ENCODE results near the gene KIR2DL4. TPM values are rescaled to one million over a fixed set of nuclear protein-coding genes. Genes with fewer than 3 reads are reported as not detected.
"Not testable (repeated sequence)": the region's sequence is repeated elsewhere in the genome, so short reads cannot be mapped to it uniquely, and the experiment has no call there.

KIR2DL4 gene
- total and polyA plus RNA-seq, 2 donors (not counting 3 experiments of a cell fraction or from before 2014, with no cell fraction given) = not detected

GRCh38 chr19:54814571-54814970 is 11.2 kb downstream of the KIR2DL4 start:
- CTCF ChIA-PET; BruUV-seq (replicated peaks); H3K79me2 ChIP-seq (ENCODE audit: control insufficient read depth, insufficient read depth, low read length); FAIRE-seq; H3K4me2 ChIP-seq (ENCODE audit: insufficient read depth, low read length); POLR2A ChIA-PET; H3K4me1 ChIP-seq (ENCODE audit: control insufficient read depth, extremely low read depth, insufficient read depth, low read length); H4K20me1 ChIP-seq (replicated peaks; ENCODE audit: control insufficient read depth, extremely low read depth, insufficient read depth, low read length); H3K9me3 ChIP-seq (replicated peaks; ENCODE audit: control insufficient read depth, insufficient read depth, low read length); H3K27ac ChIP-seq (ENCODE audit: insufficient read depth, low read depth, low read length); dilution Hi-C loops (cut with MboI; ENCODE audit: extremely low pct_ligation_motif_present, low sequenced_read_pairs); H3K9ac ChIP-seq (replicated peaks; ENCODE audit: extremely low read depth, insufficient read depth, low read length); intact Hi-C loops (cut with micrococcal nuclease); DNase-seq (ENCODE audit: low read depth, low spot score); H3K36me3 ChIP-seq (ENCODE audit: control insufficient read depth in 2 of 2, extremely low read depth in 1 of 2, insufficient read depth in 2 of 2, low read length in 2 of 2); H3K9me1 ChIP-seq (replicated peaks; ENCODE audit: control insufficient read depth, extremely low read depth, insufficient read depth, low read length); H3K27me3 ChIP-seq (ENCODE audit: control insufficient read depth in 2 of 2, insufficient read depth in 2 of 2, low read length in 2 of 2); H3K4me3 ChIP-seq (replicated peaks in 1 of 3; ENCODE audit: insufficient read depth in 1 of 3, low read depth in 1 of 3, low read length in 3 of 3); H2AFZ ChIP-seq (ENCODE audit: low read depth, low read length): not testable (repeated sequence)

DNA sequence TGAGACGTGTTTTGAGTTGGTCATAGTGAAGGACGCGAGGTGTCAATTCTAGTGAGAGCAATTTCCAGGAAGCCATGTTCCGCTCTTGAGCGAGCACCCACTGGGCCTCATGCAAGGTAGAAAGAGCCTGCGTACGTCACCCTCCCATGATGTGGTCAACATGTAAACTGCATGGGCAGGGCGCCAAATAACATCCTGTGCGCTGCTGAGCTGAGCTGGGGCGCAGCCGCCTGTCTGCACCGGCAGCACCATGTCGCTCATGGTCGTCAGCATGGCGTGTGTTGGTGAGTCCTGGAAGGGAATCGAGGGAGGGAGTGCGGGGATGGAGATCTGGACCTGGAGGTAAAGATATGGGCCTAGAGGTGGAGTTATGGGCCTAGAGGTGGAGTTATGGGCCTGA is 12.8 kb downstream of the KIR2DL4 start, which contains the start of gene KIR3DL1:
TSS of gene KIR3DL1 (plus strand) at position 218 of the 400 bp plus-strand sequence.
- H3K9me3 ChIP-seq (replicated peaks; ENCODE audit: control insufficient read depth, insufficient read depth, low read length) = not testable (repeated sequence)

More for the DNA sequence above, 12.8 kb downstream of the KIR2DL4 start, which contains the start of gene KIR3DL1:
- DNase-seq (ENCODE audit: low read depth, low spot score); H3K9ac ChIP-seq (replicated peaks; ENCODE audit: extremely low read depth, insufficient read depth, low read length); CTCF ChIA-PET; H3K9me1 ChIP-seq (replicated peaks; ENCODE audit: control insufficient read depth, extremely low read depth, insufficient read depth, low read length); H3K27ac ChIP-seq (ENCODE audit: insufficient read depth, low read depth, low read length); H3K36me3 ChIP-seq (ENCODE audit: control insufficient read depth in 2 of 2, extremely low read depth in 1 of 2, insufficient read depth in 2 of 2, low read length in 2 of 2); H3K27me3 ChIP-seq (ENCODE audit: control insufficient read depth in 2 of 2, insufficient read depth in 2 of 2, low read length in 2 of 2); H3K4me2 ChIP-seq (ENCODE audit: insufficient read depth, low read length); H3K4me1 ChIP-seq (ENCODE audit: control insufficient read depth, extremely low read depth, insufficient read depth, low read length); H3K4me3 ChIP-seq (replicated peaks in 1 of 3; ENCODE audit: insufficient read depth in 1 of 3, low read depth in 1 of 3, low read length in 3 of 3); POLR2A ChIA-PET; intact Hi-C loops (cut with micrococcal nuclease); H4K20me1 ChIP-seq (replicated peaks; ENCODE audit: control insufficient read depth, extremely low read depth, insufficient read depth, low read length); H3K79me2 ChIP-seq (ENCODE audit: control insufficient read depth, insufficient read depth, low read length); H2AFZ ChIP-seq (ENCODE audit: low read depth, low read length); BruUV-seq (replicated peaks); dilution Hi-C loops (cut with MboI; ENCODE audit: extremely low pct_ligation_motif_present, low sequenced_read_pairs); FAIRE-seq: not testable (repeated sequence)

Measured in endothelial cell of umbilical vein (primary cell).